GM18951 (cell line): ENCODE measurements around the gene OR1B1.
"Not testable (repeated sequence)": the region's sequence is repeated elsewhere in the genome, so short reads cannot be mapped to it uniquely, and the experiment has no call there.

Experiments
- POLR2A ChIP-seq: IDR thresholded peaks from 4 replicates; pipeline ENCODE4 v1.6.1; 2011; ENCODE audit warnings: mild to moderate bottlenecking; ENCODE audit not compliant: insufficient read length, insufficient read depth; ENCODE audit errors: extremely low read depth
- in situ Hi-C: fragments of 300-500 bp; cut with MboI; formaldehyde crosslinking; loops from one replicate; pipeline ENCODE4 v1.12.0; 2022; ENCODE audit warnings: low sequenced_read_pairs, mixed read lengths, inconsistent platforms; ENCODE audit not compliant: unreplicated experiment

The OR1B1 gene

GRCh38 chr9:122657527-122657926 is at the start of gene OR1B1:
TSS of gene OR1B1 (minus strand) at chr9:122657627.
- no peak for TF ChIP-seq POLR2A
- in situ Hi-C loops, result no loop called here

DNA sequence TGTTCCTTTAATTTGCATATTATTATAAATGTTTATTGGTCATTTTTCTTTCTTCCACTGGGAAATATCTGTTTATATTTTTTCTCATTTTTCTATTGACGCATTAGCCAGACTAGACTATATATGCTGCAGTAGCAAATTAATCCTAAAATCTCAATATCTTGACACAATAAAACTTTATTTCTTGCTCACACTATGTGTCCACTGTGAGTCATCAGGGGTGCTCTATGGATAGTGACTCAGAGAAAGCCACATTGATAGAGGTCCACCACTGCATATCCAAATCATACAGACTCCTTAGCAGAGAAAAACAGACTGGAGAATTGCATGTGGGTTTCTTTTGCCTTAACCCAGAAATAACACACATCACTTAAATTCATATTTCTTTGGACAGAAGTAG is 38.3 kb upstream of the OR1B1 start:
- no peak for TF ChIP-seq POLR2A
- in situ Hi-C loops, result no loop called here

- no peak for TF ChIP-seq POLR2A
- in situ Hi-C loops, result no loop called here
These were observed 27.4 kb upstream of the OR1B1 start for GRCh38 chr9:122684851-122685250.

DNA sequence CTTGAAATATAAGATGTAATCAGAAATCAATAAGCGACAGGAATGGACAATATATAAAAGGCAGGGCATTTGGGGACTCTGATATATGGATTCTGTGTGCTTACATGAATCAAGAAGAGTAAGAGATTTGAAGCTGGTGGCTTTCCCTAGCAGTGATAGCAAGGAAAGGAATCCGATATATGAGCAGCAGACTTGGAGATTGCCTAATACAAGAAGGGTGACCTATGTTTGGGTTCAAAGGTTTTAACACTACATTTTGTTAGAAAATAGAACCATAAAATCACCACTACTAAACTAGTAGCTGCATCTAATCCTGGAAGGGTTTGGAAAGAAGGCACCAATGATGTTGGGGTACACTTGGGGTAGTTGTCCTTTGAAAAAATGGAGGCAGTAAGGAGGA is 15.1 kb upstream of the OR1B1 start:
- TF ChIP-seq POLR2A, result no peak
- in situ Hi-C loops, result no loop called here

GRCh38 chr9:122661416-122661815 is 4.0 kb upstream of the OR1B1 start, which contains the start of gene OR1L1:
TSS of gene OR1L1 (plus strand) at chr9:122661716. CDS start at chr9:122661716, 0 bp downstream.
- in situ Hi-C loops, result no loop called here
- TF ChIP-seq POLR2A, result no peak

DNA sequence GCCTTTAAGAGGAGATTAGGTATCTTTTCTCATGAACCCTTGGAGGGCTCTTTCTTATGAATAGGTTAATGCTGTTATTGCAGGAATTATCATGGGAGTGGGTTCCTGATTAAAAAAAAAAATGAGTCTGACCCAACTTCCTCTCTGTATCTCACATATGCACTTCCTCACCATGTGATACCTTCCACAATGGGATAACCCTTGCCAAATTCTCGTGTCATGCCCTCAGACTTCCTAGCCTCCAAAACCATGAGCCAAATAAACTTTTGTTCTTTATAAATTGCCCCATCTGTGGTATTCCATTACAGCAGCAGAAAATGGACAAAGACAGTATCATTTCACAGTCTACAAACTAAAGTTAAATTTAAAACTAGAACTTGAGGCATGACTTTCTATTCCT is 1.0 kb downstream of the OR1B1 start:
- in situ Hi-C loops, result no loop called here
- TF ChIP-seq POLR2A, result no peak

GRCh38 chr9:122642226-122642625 is 15.2 kb downstream of the OR1B1 start:
- no peak for TF ChIP-seq POLR2A
- in situ Hi-C loops, result no loop called here

- no peak for TF ChIP-seq POLR2A
- in situ Hi-C loops, result no loop called here
These were observed 37.4 kb downstream of the OR1B1 start for GRCh38 chr9:122619996-122620395.

DNA sequence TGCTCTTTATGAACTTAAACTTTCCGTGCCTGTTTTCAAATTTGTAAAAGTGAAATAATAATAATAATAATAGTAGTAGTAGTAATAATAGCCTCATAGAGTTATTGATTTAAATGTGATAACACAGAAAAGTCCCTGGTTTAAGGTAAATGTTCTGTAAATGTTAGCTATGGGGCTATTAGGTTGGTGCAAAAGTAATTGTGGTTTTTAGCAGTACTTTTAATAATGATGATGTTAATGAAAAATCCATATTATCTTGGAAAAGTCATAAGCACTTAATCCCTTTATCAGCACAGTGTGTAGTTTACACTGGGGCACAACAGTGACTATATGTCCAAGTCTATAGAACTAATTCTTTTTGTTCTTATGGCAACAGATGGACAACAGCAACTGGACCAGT is 43.1 kb downstream of the OR1B1 start, which contains the start of gene OR1Q1:
Gene OR1Q1, plus strand, starts transcription at position 377 of the 400 bp plus-strand sequence. Its CDS starts 0 bp downstream, at position 377.
- TF ChIP-seq POLR2A, result no peak
- in situ Hi-C loops, result no loop called here

- TF ChIP-seq POLR2A, result no peak
- in situ Hi-C loops, result no loop called here
These were observed 47.6 kb downstream of the OR1B1 start for GRCh38 chr9:122609804-122610203.

DNA sequence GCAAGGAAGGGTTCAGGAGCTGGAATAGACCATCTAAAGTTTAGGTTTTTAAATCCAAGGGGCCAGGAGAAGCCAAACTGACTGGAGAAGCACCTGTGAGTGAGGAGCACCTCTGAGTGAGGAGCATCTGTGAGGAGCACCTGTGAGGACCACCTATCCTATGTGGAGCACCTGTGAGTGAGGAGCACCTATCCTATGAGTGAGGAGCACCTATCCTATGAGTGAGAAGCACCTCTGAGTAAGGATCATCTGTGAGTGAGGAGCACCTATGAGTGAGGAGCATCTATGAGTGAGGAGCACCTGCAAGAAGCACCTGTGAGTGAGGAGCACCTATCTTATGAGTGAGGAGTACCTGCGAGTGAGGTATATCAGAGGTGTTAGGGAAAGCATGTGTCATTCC is 50.8 kb downstream of the OR1B1 start:
- in situ Hi-C loops, result no loop called here
- TF ChIP-seq POLR2A, result no peak

GRCh38 chr9:122605691-122606090 is 51.7 kb downstream of the OR1B1 start:
- TF ChIP-seq POLR2A, result no peak
- in situ Hi-C loops, result no loop called here

DNA sequence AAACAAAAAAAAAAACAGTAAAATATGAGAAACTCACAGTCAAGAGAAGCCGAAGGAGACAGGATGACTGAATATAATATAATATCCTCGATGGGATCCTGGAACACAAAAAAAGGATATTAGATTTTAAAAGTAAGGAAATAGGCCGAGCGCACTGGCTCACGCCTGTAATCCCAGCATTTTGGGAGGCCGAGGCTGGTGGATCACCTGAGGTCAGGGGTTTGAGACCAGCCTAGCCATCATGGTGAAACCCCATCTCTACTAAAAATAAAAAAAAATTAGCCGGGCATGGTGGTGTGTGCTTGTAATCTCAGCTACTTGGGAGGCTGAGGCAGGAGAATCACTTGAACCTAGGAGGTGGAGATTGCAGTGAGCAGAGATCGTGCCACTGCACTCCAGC is 74.1 kb downstream of the OR1B1 start, which contains the start of gene OR1L8:
Gene OR1L8, minus strand, starts transcription at position 101 of the 400 bp plus-strand sequence. CDS start 14,907 bp downstream, outside the sequence.
- in situ Hi-C loops, result not testable (repeated sequence)

GRCh38 chr9:122580360-122580759 is 77.1 kb downstream of the OR1B1 start:
- TF ChIP-seq POLR2A, result no peak
- in situ Hi-C loops, result no loop called here

GRCh38 chr9:122579874-122580273 is 77.6 kb downstream of the OR1B1 start:
- in situ Hi-C loops, result no loop called here
- TF ChIP-seq POLR2A, result no peak
